ENCODE data around the gene RIPK4.

RIPK4 gene

DNA sequence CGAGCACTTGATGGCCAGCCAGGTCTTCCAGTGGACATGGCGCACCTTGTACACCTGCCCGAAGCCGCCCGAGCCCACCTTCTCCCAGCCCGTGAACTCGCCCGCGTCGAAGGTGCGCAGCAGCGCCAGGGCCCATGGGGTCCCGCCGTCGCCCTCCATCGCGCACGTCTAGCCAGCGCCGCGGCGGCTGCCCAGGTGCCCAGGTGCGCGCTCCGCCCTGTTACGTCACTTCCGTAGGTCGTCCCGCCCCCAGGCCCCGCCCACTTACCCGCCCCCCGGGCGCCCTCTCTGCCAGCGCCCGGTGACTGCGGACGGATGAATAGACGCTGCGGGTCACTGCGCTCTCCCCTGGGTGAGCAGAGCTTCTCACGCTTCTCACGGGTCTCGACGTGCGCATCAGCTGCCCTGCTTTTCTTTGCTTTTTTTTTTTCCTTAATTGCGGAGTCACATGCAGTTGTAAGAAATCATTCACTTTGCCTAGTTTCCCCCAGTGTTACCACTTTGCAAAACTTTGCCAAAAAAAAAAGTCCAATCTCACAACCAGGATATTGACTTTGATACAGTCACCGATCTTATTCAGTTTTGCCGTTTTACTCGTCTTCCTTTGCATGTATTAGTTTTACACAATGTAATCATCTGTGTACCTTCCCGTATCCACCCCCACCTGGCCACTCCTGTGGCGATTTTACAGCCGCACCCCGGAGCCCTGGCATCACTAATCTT lies at the start of gene RIPK4:
RIPK4 (minus strand) TSS at position 170 of the 723 bp plus-strand sequence; CDS start at position 159, 11 bp downstream.
- TF ChIP-seq POLR2A (IDR thresholded peaks at IDR 0.05; ENCODE audit: low read depth, low read length) = no peak
- FAIRE-seq (no peak), DNase-seq (ENCODE audit: insufficient read length, low spot score) (no peak)

DNA sequence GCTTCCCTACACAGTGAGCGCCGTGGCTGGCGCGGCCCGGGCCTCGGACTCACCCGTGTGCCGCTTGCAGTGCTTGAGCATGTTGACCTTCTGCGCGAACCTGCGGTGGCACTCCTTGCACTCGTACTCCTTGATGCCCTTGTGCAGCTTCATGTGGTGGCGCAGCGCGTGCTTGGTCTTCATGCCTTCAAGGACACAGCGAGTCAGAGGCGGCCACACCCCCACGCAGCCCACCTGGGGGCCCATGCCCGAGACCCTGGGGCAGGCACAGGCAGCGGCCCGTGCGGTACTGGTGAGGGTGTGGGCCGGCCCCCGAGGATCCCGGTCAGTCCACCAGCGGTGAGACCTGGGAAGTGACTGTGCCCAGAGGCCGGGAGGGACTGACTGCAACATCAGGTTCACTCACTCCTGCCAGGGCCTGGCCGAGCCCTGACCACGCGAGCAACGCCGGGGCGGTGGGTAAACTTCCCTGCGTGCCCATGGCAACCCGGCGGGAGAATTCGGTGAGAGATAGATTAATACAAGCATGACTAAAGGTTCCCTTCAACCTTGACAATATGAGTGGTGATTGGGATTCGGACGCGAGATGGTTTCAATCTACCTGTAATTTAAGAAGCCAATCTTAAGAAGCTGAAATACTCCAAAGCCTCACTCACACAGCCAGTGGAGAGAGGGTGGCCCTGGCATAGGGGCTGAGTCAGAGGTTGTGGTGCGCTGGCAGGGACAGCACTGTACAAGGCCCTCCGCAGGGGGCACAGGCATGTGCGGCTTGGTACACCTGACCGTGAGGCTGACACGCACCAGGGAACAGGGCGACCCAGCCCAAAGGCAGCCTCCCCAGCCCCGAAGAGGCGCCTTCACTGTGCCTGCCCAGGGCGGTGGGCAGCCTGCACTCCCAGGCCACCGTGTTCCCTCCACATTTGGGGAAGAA lies 49.1 kb upstream of the RIPK4 start:
- FAIRE-seq (no peak), DNase-seq (ENCODE audit: insufficient read length, low spot score) (no peak)
- TF ChIP-seq POLR2A (IDR thresholded peaks at IDR 0.05; ENCODE audit: low read depth, low read length) = no peak

GRCh38 chr21:41813226-41813625 lies 46.4 kb upstream of the RIPK4 start:
- FAIRE-seq = no peak
- no peak for TF ChIP-seq POLR2A (IDR thresholded peaks at IDR 0.05; ENCODE audit: low read depth, low read length)
- no peak for DNase-seq (ENCODE audit: insufficient read length, low spot score)

DNA sequence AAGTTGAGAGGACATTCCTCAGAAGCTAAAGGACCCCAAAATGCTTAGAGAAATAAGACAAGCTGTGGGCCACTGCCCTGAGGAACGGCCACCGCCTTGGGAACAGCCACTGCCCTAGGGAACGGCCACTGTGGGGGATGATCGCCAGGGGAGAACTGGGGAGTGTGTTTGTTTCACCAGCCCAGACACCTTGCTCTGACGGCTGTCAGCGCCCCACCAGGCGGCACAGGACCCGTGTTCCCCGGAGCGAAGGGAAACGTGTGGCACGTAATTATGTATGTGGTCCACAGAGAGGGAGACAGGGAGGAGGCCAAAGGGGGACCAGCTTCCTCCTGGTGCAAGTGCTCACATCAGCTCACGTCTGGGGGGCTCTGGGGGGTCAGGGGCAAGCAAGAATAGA lies 45.8 kb upstream of the RIPK4 start:
- FAIRE-seq = no peak
- no peak for DNase-seq (ENCODE audit: insufficient read length, low spot score)
- TF ChIP-seq POLR2A (IDR thresholded peaks at IDR 0.05; ENCODE audit: low read depth, low read length) = no peak

- DNase-seq (ENCODE audit: insufficient read length, low spot score) (no peak), FAIRE-seq (no peak)
- TF ChIP-seq POLR2A (IDR thresholded peaks at IDR 0.05; ENCODE audit: low read depth, low read length) = no peak
Measured at GRCh38 chr21:41810597-41810932, 43.7 kb upstream of the RIPK4 start.

- TF ChIP-seq POLR2A (IDR thresholded peaks at IDR 0.05; ENCODE audit: low read depth, low read length) = no peak
- FAIRE-seq = no peak
- no peak for DNase-seq (ENCODE audit: insufficient read length, low spot score)
Measured at GRCh38 chr21:41809891-41810596, 43.2 kb upstream of the RIPK4 start.

- FAIRE-seq = no peak
- TF ChIP-seq POLR2A (IDR thresholded peaks at IDR 0.05; ENCODE audit: low read depth, low read length) = no peak
- no peak for DNase-seq (ENCODE audit: insufficient read length, low spot score)
Measured at GRCh38 chr21:41808846-41809245, 42.0 kb upstream of the RIPK4 start.

- DNase-seq (ENCODE audit: insufficient read length, low spot score) = no peak
- no peak for TF ChIP-seq POLR2A (IDR thresholded peaks at IDR 0.05; ENCODE audit: low read depth, low read length)
- no peak for FAIRE-seq
Measured at GRCh38 chr21:41808094-41808493, 41.2 kb upstream of the RIPK4 start.

DNA sequence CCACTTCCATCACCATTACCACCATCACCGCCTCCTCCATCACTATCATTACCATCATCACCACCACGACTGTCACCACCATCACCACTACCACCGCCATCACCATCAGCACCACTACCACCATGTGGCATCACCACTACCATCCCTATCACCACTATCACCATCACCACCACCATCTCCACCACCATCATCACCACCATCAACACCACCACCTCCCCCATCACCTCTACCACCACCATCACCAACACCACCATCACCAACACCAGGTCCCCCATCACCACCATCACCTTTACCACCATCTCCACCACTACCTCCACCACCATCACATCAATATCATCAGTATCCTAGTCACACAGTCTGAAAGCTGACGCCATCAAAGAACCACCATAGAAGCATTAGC lies 39.9 kb upstream of the RIPK4 start:
- no peak for TF ChIP-seq POLR2A (IDR thresholded peaks at IDR 0.05; ENCODE audit: low read depth, low read length)
- FAIRE-seq (no peak), DNase-seq (ENCODE audit: insufficient read length, low spot score) (no peak)

DNA sequence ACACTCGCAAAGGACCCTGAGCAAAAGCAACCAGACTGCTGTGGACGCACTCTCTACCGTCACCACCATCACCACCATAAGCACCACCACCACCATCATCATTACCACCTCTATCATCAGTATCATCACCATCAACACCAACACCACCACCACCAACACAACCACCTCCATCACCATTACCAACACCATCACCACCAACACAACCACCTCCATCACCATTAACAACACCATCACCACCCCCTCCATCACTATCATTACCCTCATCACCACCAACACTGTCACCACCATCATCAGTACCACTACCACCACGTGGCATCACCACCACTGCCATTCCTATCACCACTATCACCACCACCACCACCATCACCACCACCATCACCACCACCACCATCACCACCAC lies 38.8 kb upstream of the RIPK4 start:
- no peak for TF ChIP-seq POLR2A (IDR thresholded peaks at IDR 0.05; ENCODE audit: low read depth, low read length)
- FAIRE-seq = no peak
- no peak for DNase-seq (ENCODE audit: insufficient read length, low spot score)

GRCh38 chr21:41805038-41805437 lies 38.2 kb upstream of the RIPK4 start:
- FAIRE-seq (no peak), DNase-seq (ENCODE audit: insufficient read length, low spot score) (no peak)
- TF ChIP-seq POLR2A (IDR thresholded peaks at IDR 0.05; ENCODE audit: low read depth, low read length) = no peak

DNA sequence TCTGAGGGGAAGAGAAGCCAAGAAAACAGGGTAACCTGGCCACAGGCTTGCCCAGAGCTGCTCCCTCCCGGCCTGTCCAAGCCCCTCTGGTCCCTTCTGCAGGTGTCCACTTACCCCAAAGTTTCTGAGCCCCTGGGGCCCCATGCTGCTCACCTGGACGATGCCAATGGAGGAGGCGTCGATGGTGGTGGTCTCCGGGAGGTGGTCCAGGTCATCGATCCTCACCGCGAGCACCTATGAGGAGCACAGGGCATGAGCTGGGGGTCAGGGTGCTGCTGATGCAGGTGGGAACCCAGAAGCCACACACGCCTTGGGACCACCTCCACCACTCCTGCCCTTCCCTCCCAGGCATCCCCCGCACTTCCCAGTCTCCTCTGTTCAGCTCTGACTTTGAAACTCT lies 37.5 kb upstream of the RIPK4 start:
- FAIRE-seq (no peak), DNase-seq (ENCODE audit: insufficient read length, low spot score) (no peak)
- TF ChIP-seq POLR2A (IDR thresholded peaks at IDR 0.05; ENCODE audit: low read depth, low read length) = no peak

GRCh38 chr21:41803316-41803715 lies 36.5 kb upstream of the RIPK4 start:
- FAIRE-seq (no peak), DNase-seq (ENCODE audit: insufficient read length, low spot score) (no peak)

GRCh38 chr21:41802684-41803083 lies 35.8 kb upstream of the RIPK4 start:
- no peak for DNase-seq (ENCODE audit: insufficient read length, low spot score)
- no peak for TF ChIP-seq POLR2A (IDR thresholded peaks at IDR 0.05; ENCODE audit: low read depth, low read length)
- no peak for FAIRE-seq

More at GRCh38 chr21:41803316-41803715, 36.5 kb upstream of the RIPK4 start:
- TF ChIP-seq POLR2A (IDR thresholded peaks at IDR 0.05; ENCODE audit: low read depth, low read length) = no peak

Data from H54 (cell line).